Central memory CD8-positive, alpha-beta T cell (primary cell): ENCODE measurements around the gene TUBGCP5.

Source experiments
- ATAC-seq: fragments of 150-1000 bp; cut with Tn5 transposase; replicated peaks from 2 replicates; pipeline ENCODE4 v1.10.0; 2022; ENCODE audit warnings: mild to moderate bottlenecking, moderate FRiP score, moderate number of reproducible peaks; ENCODE audit not compliant: poor library complexity, severe bottlenecking; ENCODE audit errors: extremely low read depth
- DNase-seq, 2 donors: peaks; one replicate each; pipeline ENCODE4 v3.0.0; 2021; ENCODE audit warnings: low spot score in 2 of 2
- H3K27ac Mint-ChIP-seq: one replicate; pipeline ENCODE4 v1.8.0; 2022; ENCODE audit warnings: low read depth, mild to moderate bottlenecking, moderate library complexity, mixed read lengths
- H3K27me3 Mint-ChIP-seq: one replicate; pipeline ENCODE4 v1.8.0; 2022; ENCODE audit warnings: mixed read lengths
- H3K36me3 Mint-ChIP-seq: one replicate; pipeline ENCODE4 v1.8.0; 2022; ENCODE audit warnings: mild to moderate bottlenecking, moderate library complexity, mixed read lengths; ENCODE audit not compliant: insufficient read depth
- H3K4me1 Mint-ChIP-seq: one replicate; pipeline ENCODE4 v1.8.0; 2022; ENCODE audit warnings: mixed read lengths
- H3K4me3 Mint-ChIP-seq: one replicate; pipeline ENCODE4 v1.8.0; 2022; ENCODE audit warnings: mild to moderate bottlenecking, moderate library complexity, mixed read lengths
- H3K9me3 Mint-ChIP-seq: one replicate; pipeline ENCODE4 v1.8.0; 2022; ENCODE audit warnings: mixed read lengths

The TUBGCP5 gene

GRCh38 chr15:22952796-22953579 lies 86.4 kb downstream of the TUBGCP5 start:
- DNase-seq (no peak), ATAC-seq (no peak)
- Mint-ChIP-seq H3K9me3 (no peaks in the 10 kb centered on the region), H3K4me1 (peaks cover 9% of the 10 kb centered on the region), H3K4me3 (no peak overlapping the region), H3K27ac (no peak overlapping the region), H3K36me3 (no peaks in the 10 kb centered on the region), H3K27me3 (peaks cover 13% of the 10 kb centered on the region)

GRCh38 chr15:22951381-22952280 lies 87.7 kb downstream of the TUBGCP5 start:
- Mint-ChIP-seq H3K4me1 (peaks cover 9% of the 10 kb centered on the region), H3K4me3 (no peak overlapping the region), H3K36me3 (no peaks in the 10 kb centered on the region), H3K27me3 (peaks cover 26% of the 10 kb centered on the region), H3K9me3 (no peaks in the 10 kb centered on the region), H3K27ac (no peak overlapping the region)
- DNase-seq: no peak
- ATAC-seq: no peak

GRCh38 chr15:22951031-22951380 lies 88.4 kb downstream of the TUBGCP5 start:
- Mint-ChIP-seq H3K9me3 (no peaks in the 10 kb centered on the region), H3K27me3 (peaks cover 32% of the 10 kb centered on the region), H3K36me3 (no peaks in the 10 kb centered on the region), H3K27ac (no peak overlapping the region), H3K4me3 (no peak overlapping the region), H3K4me1 (peaks cover 9% of the 10 kb centered on the region)
- DNase-seq (no peak), ATAC-seq (no peak)

- no peak overlapping the region for H3K4me3 Mint-ChIP-seq
- no peak for ATAC-seq
These were observed 88.9 kb downstream of the TUBGCP5 start for GRCh38 chr15:22950256-22950990.

More at GRCh38 chr15:22950256-22950990, 88.9 kb downstream of the TUBGCP5 start:
- no peak overlapping the region for H3K27ac Mint-ChIP-seq
- peaks cover 9% of the 10 kb centered on the region for H3K4me1 Mint-ChIP-seq
- no peaks in the 10 kb centered on the region for H3K9me3 Mint-ChIP-seq
- DNase-seq: no peak
- H3K36me3 Mint-ChIP-seq: no peaks in the 10 kb centered on the region
- peaks cover 32% of the 10 kb centered on the region for H3K27me3 Mint-ChIP-seq
